BLaER1 (cell line): Measurements from ENCODE around the gene RASSF5.

Source experiments
- H3K27ac ChIP-seq: shearing (Covaris generic); formaldehyde crosslinking; 2 replicates; pipeline ENCODE4 v1.8.1; 2022
- H3K27me3 ChIP-seq: shearing (Covaris generic); formaldehyde crosslinking; 2 replicates; pipeline ENCODE4 v1.8.1; 2022
- H3K36me3 ChIP-seq: shearing (Covaris generic); formaldehyde crosslinking; 2 replicates; pipeline ENCODE4 v1.8.1; 2022
- H3K4me1 ChIP-seq: shearing (Covaris generic); formaldehyde crosslinking; 2 replicates; pipeline ENCODE4 v1.8.1; 2022
- H3K4me2 ChIP-seq: shearing (Covaris generic); formaldehyde crosslinking; 2 replicates; pipeline ENCODE4 v1.8.1; 2022
- H3K4me3 ChIP-seq: shearing (Covaris generic); formaldehyde crosslinking; 2 replicates; pipeline ENCODE4 v1.8.1; 2022
- H3K9ac ChIP-seq: shearing (Covaris generic); formaldehyde crosslinking; 2 replicates; pipeline ENCODE4 v1.8.1; 2022
- H3K9me3 ChIP-seq: shearing (Covaris generic); formaldehyde crosslinking; 2 replicates; pipeline ENCODE4 v1.8.1; 2022
- H4K20me1 ChIP-seq: shearing (Covaris generic); formaldehyde crosslinking; 2 replicates; pipeline ENCODE4 v1.8.1; 2022
- Cebpa-rat ChIP-seq: shearing (Covaris generic); IDR thresholded peaks from 2 replicates; pipeline ENCODE4 v1.8.1; 2022

Gene RASSF5

GRCh38 chr1:206467915-206468314 is 39.4 kb upstream of the RASSF5 start:
- Histone ChIP-seq H3K4me2 (peak overlapping the region; percentile 100), H3K9ac (peak overlapping the region; percentile 35; the same call in 1 of the 2 replicates), H3K4me1 (peaks cover 89% of the 10 kb centered on the region), H3K36me3 (peaks cover 22% of the 10 kb centered on the region), H3K9me3 (no peaks in the 10 kb centered on the region), H3K27me3 (no peaks in the 10 kb centered on the region), H3K27ac (peak overlapping the region; percentile 64; the same call in 1 of the 2 replicates), H3K4me3 (no peak overlapping the region), H4K20me1 (no peaks in the 10 kb centered on the region)
- TF ChIP-seq Cebpa-rat, result peak; percentile 82

DNA sequence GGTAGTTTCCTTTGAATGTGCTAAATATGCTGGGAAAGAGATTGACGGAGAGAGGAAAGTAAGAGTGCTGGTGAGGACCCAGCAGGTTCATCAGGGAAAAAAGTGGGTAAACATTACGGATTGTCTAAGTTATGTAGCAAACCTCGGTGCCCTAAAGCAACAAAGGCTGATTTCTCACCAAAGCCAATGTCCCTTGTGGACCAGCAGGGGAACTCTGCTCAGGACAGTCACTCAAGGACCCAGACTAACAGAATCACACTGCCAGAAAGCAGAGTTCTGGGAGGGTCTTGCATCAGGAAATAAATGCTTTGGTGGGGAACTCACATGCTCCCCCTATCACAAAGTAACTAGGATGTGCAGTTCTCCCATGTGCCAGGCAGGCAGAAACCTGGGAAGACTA is 38.8 kb upstream of the RASSF5 start:
- Histone ChIP-seq H3K4me2 (peak overlapping the region; percentile 100), H4K20me1 (no peaks in the 10 kb centered on the region), H3K27me3 (no peaks in the 10 kb centered on the region), H3K9ac (peak overlapping the region; percentile 35; the same call in 1 of the 2 replicates), H3K36me3 (peaks cover 20% of the 10 kb centered on the region), H3K27ac (peak overlapping the region; percentile 64; the same call in 1 of the 2 replicates), H3K4me1 (peaks cover 92% of the 10 kb centered on the region), H3K4me3 (no peak overlapping the region), H3K9me3 (no peaks in the 10 kb centered on the region)
- no peak for TF ChIP-seq Cebpa-rat

DNA sequence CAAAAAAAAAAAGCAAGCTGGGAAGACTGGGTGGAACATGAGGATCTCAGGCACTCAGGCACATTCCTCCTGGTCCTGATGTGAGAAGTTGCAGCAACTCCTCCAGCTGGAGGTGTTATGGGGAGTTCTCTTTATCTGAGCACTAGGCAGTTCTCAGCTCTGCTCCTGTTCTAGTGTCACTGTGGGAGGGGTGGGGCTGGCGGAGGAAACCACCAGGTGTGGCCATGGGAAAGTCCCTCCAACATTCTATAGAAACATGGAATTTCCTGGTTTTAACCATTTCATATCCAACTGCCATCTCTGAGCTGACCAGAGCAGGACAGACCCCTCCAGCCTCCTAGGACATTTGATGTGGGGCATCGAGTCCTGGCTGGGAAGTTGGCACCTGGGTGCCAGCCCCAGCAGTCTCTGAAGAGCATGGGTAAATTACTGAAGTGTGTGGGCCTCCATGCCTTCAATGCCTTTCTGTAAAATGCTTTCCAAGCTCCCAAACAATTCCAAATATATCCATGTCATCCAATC is 37.9 kb upstream of the RASSF5 start:
- peak overlapping the region; percentile 69 for H3K4me3 ChIP-seq
- peak overlapping the region; percentile 74; the same call in 1 of the 2 replicates for H3K9ac ChIP-seq
- H3K4me2 ChIP-seq, result peak overlapping the region; percentile 100
- no peaks in the 10 kb centered on the region for H4K20me1 ChIP-seq
- H3K27ac ChIP-seq, result peak overlapping the region; percentile 78
- H3K36me3 ChIP-seq, result peaks cover 17% of the 10 kb centered on the region
- TF ChIP-seq Cebpa-rat, result no peak
- H3K9me3 ChIP-seq, result no peaks in the 10 kb centered on the region
- no peaks in the 10 kb centered on the region for H3K27me3 ChIP-seq
- H3K4me1 ChIP-seq, result peaks cover 85% of the 10 kb centered on the region

GRCh38 chr1:206469933-206470691 is 37.2 kb upstream of the RASSF5 start, which contains the start of gene IKBKE:
Gene IKBKE (plus strand): TSS chr1:206470476. CDS start chr1:206473228, 2,752 bp downstream.
- no peaks in the 10 kb centered on the region for H3K27me3 ChIP-seq
- peak within 1 kb of the TSS; percentile 74 for H3K9ac ChIP-seq
- peaks cover 79% of the 10 kb centered on the region for H3K4me1 ChIP-seq

DNA sequence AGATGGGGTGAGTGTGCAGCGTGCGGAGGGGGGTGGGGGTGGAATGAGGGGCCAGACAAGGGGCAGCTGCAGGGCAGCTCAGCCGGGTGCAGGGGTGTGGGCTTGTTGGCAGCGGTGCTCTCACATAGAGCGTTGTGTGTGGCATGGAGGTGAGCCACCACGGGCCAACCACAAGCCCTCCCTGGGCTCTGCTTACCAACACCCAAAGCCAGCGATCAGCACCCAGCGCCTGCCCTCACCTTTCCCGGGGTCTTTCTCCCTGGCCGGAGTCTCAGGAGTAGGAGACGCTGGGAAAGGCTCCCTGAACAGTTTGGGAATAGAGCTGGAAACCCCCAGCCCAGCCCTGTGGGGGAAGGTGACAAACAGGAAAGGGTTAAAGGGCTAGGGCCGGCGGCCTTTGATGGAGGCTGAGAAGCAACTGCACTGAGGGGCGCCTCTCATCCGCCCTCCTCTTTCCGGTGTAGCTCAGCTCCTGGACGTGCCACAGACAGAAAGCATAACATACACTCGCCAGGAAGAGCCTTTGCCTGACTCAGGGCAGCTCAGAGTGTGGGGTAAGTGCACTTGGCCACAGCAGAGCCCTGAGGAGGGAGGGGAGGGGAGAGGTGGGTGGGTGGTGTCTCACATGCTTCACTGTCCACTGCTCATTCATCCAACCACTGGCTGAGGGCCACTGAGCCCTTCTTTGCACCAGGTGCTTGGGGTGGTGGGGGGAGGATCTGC is 36.5 kb upstream of the RASSF5 start:
- Histone ChIP-seq H3K4me3 (peak overlapping the region; percentile 69), H3K9ac (peak overlapping the region; percentile 74), H4K20me1 (no peaks in the 10 kb centered on the region), H3K36me3 (peaks cover 25% of the 10 kb centered on the region), H3K4me1 (peaks cover 71% of the 10 kb centered on the region), H3K9me3 (no peaks in the 10 kb centered on the region), H3K4me2 (peak overlapping the region; percentile 100), H3K27me3 (no peaks in the 10 kb centered on the region), H3K27ac (peak overlapping the region; percentile 78)
- no peak for TF ChIP-seq Cebpa-rat

More at GRCh38 chr1:206469933-206470691, 37.2 kb upstream of the RASSF5 start, which contains the start of gene IKBKE:
- H3K4me2 ChIP-seq, result peak within 1 kb of the TSS; percentile 100
- no peaks in the 10 kb centered on the region for H3K9me3 ChIP-seq
- no peak for TF ChIP-seq Cebpa-rat
- peaks cover 17% of the 10 kb centered on the region for H3K36me3 ChIP-seq
- H4K20me1 ChIP-seq, result no peaks in the 10 kb centered on the region
- peak within 1 kb of the TSS; percentile 69 for H3K4me3 ChIP-seq
- peak within 1 kb of the TSS; percentile 78 for H3K27ac ChIP-seq

GRCh38 chr1:206471415-206471801 is 35.9 kb upstream of the RASSF5 start:
- no peak for TF ChIP-seq Cebpa-rat
- H3K9ac ChIP-seq, result peak overlapping the region; percentile 74

GRCh38 chr1:206472024-206472423 is 35.3 kb upstream of the RASSF5 start:
- Histone ChIP-seq H4K20me1 (no peaks in the 10 kb centered on the region), H3K27ac (peak overlapping the region; percentile 78), H3K4me3 (no peak overlapping the region), H3K4me1 (peaks cover 59% of the 10 kb centered on the region), H3K36me3 (peaks cover 36% of the 10 kb centered on the region), H3K9me3 (no peaks in the 10 kb centered on the region), H3K27me3 (no peaks in the 10 kb centered on the region), H3K9ac (peak overlapping the region; percentile 74; the same call in 1 of the 2 replicates), H3K4me2 (peak overlapping the region; percentile 100)
- TF ChIP-seq Cebpa-rat, result no peak

More at GRCh38 chr1:206471415-206471801, 35.9 kb upstream of the RASSF5 start:
- H3K27ac ChIP-seq, result peak overlapping the region; percentile 78; the same call in 1 of the 2 replicates
- no peaks in the 10 kb centered on the region for H4K20me1 ChIP-seq
- H3K4me3 ChIP-seq, result peak overlapping the region; percentile 69
- H3K4me1 ChIP-seq, result peaks cover 66% of the 10 kb centered on the region
- no peaks in the 10 kb centered on the region for H3K27me3 ChIP-seq
- no peaks in the 10 kb centered on the region for H3K9me3 ChIP-seq
- H3K4me2 ChIP-seq, result peak overlapping the region; percentile 100
- peaks cover 30% of the 10 kb centered on the region for H3K36me3 ChIP-seq

DNA sequence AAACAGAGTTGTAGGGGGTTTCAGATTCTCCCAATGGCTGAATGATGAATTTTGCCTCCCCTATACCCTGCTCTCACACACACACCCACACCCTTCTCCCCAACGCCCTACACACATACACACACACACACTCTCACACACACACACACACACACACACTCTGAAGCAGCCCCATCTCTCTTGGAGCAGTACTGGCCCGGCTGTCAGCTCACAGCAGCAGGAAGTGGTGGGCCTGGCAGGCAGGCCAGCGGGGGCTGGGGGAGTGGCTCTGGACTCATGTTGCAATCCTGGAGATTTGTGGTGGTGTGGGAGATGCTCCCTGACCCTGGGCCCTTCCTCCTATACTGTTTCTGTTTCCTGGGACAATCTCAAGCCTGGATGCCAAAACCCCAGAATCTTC is 34.9 kb upstream of the RASSF5 start:
- Histone ChIP-seq H3K4me2 (peak overlapping the region; percentile 100), H4K20me1 (no peaks in the 10 kb centered on the region), H3K4me1 (peaks cover 55% of the 10 kb centered on the region), H3K36me3 (peaks cover 41% of the 10 kb centered on the region), H3K9ac (peak overlapping the region; percentile 36; the same call in 1 of the 2 replicates), H3K9me3 (no peaks in the 10 kb centered on the region), H3K27ac (peak overlapping the region; percentile 78), H3K4me3 (no peak overlapping the region), H3K27me3 (no peaks in the 10 kb centered on the region)
- TF ChIP-seq Cebpa-rat, result no peak

- Histone ChIP-seq H3K4me1 (peaks cover 51% of the 10 kb centered on the region), H3K9me3 (no peaks in the 10 kb centered on the region), H3K36me3 (peaks cover 44% of the 10 kb centered on the region), H3K27ac (no peak overlapping the region; the same call in 1 of the 2 replicates), H3K27me3 (no peaks in the 10 kb centered on the region), H3K9ac (peak overlapping the region; percentile 36; the same call in 1 of the 2 replicates), H4K20me1 (no peaks in the 10 kb centered on the region), H3K4me3 (no peak overlapping the region), H3K4me2 (peak overlapping the region; percentile 100)
- no peak for TF ChIP-seq Cebpa-rat
Measured at GRCh38 chr1:206472886-206473285, 34.4 kb upstream of the RASSF5 start.
